Naive thymus-derived CD4-positive, alpha-beta T cell (primary cell): ENCODE data around the gene MED9. TPM values are rescaled to one million over a fixed set of nuclear protein-coding genes. Genes with fewer than 3 reads are reported as not detected.

Experiments
- ATAC-seq: fragments of 150-1000 bp; cut with Tn5 transposase; 2 replicates; pipeline ENCODE4 v1.10.0; 2021; ENCODE audit warnings: mild to moderate bottlenecking, moderate library complexity
- CTCF ChIA-PET: fragments of 350-600 bp; sonication (Branson Sonifier 250); formaldehyde crosslinking; loops from one replicate; lab custom pipeline; 2021; ENCODE audit warnings: antibody characterized with exemption; lab: Charles Lee
- POLR2A ChIA-PET: fragments of 350-600 bp; sonication (Branson Sonifier 250); formaldehyde crosslinking; loops from one replicate; lab custom pipeline; 2021; ENCODE audit warnings: antibody characterized with exemption, inconsistent platforms; lab: Charles Lee
- DNase-seq, 9 donors: peaks; one replicate each; pipeline versions ENCODE4 v3.0.0 to v3.0.0-alpha.2; 2020 to 2022; ENCODE audit warnings: mixed read lengths in 1 of 9
- H3K27ac ChIP-seq: one replicate; pipeline ENCODE4 v1.7.0; 2013; ENCODE audit warnings: mild to moderate bottlenecking, low read depth, low read length, moderate library complexity
- H3K27me3 ChIP-seq, 2 donors: one replicate each; pipeline ENCODE4 v1.7.0; 2013; ENCODE audit warnings: low read length in 2 of 2, mild to moderate bottlenecking in 2 of 2, moderate library complexity in 2 of 2; ENCODE audit not compliant: control insufficient read depth in 2 of 2, insufficient read depth in 2 of 2
- H3K36me3 ChIP-seq, 3 experiments: 1 replicate in 2 of 3; 2 replicates in 1 of 3; pipeline ENCODE4 v1.7.0; 2013; ENCODE audit warnings: low read length in 3 of 3, mild to moderate bottlenecking in 3 of 3, moderate library complexity in 1 of 3; ENCODE audit not compliant: insufficient read depth in 3 of 3, control insufficient read depth in 2 of 3
- H3K4me1 ChIP-seq, 2 donors: one replicate each; pipeline ENCODE4 v1.7.0; 2013; ENCODE audit warnings: low read length in 2 of 2, mild to moderate bottlenecking in 2 of 2, moderate library complexity in 1 of 2; ENCODE audit not compliant: control insufficient read depth in 2 of 2, insufficient read depth in 2 of 2
- H3K4me3 ChIP-seq: 2 replicates; pipeline ENCODE4 v1.7.0; 2013; ENCODE audit warnings: mild to moderate bottlenecking, low read length
- H3K9me3 ChIP-seq, 3 experiments: 1 replicate in 2 of 3; 2 replicates in 1 of 3; pipeline ENCODE4 v1.7.0; 2013; ENCODE audit warnings: low read length in 3 of 3; ENCODE audit not compliant: control insufficient read depth in 2 of 3
- H3K27ac Mint-ChIP-seq, 9 donors: one replicate each; pipeline ENCODE4 v1.8.0; 2020 to 2022; ENCODE audit warnings: mixed read lengths in 9 of 9, mild to moderate bottlenecking in 8 of 9, moderate library complexity in 5 of 9, inconsistent platforms in 2 of 9
- H3K27me3 Mint-ChIP-seq, 5 donors: one replicate each; pipeline ENCODE4 v1.8.0; 2021 to 2022; ENCODE audit warnings: mixed read lengths in 5 of 5, mild to moderate bottlenecking in 1 of 5
- H3K36me3 Mint-ChIP-seq, 5 donors: one replicate each; pipeline ENCODE4 v1.8.0; 2020 to 2022; ENCODE audit warnings: mixed read lengths in 5 of 5, mild to moderate bottlenecking in 3 of 5, inconsistent platforms in 1 of 5
- H3K4me1 Mint-ChIP-seq, 7 donors: one replicate each; pipeline ENCODE4 v1.8.0; 2020 to 2022; ENCODE audit warnings: mixed read lengths in 7 of 7, mild to moderate bottlenecking in 3 of 7, inconsistent platforms in 1 of 7
- H3K4me3 Mint-ChIP-seq, 10 donors: one replicate each; pipeline ENCODE4 v1.8.0; 2020 to 2022; ENCODE audit warnings: mild to moderate bottlenecking in 10 of 10, mixed read lengths in 10 of 10, moderate library complexity in 6 of 10, inconsistent platforms in 2 of 10
- H3K9me3 Mint-ChIP-seq, 11 donors: one replicate each; pipeline ENCODE4 v1.8.0; 2020 to 2022; ENCODE audit warnings: mixed read lengths in 11 of 11, mild to moderate bottlenecking in 4 of 11, inconsistent platforms in 1 of 11, moderate library complexity in 1 of 11
- intact Hi-C, 2 donors: fragments of 100-400 bp; cut with micrococcal nuclease; formaldehyde crosslinking; loops; one replicate each; pipeline ENCODE4 v1.15.1; 2023
- polyA plus RNA-seq, 2 donors: library from polyadenylated mRNA; unstranded; fragments of 300-500 nt; fragmentation: Illumina TruSeq; gene quantifications; one replicate each; pipeline ENCODE4 v1.2.3, GENCODE V29; 2021
- total RNA-seq, 6 experiments: library from RNA in 5 of 6; stranded (reverse) in 5 of 6; gene quantifications; 1 replicate in 5 of 6; 2 replicates in 1 of 6; pipeline ENCODE4 v1.2.3 and lab custom pipeline; 2021 to 2026

The MED9 gene
- total and polyA plus RNA-seq, 7 experiments from 2014 or later: 14.0 to 24.1 (median 17.2) TPM

GRCh38 chr17:17541640-17542001 lies 64.8 kb downstream of the MED9 start:
- no peak overlapping the region for H3K4me3 ChIP-seq
- Mint-ChIP-seq H3K27ac (no peak overlapping the region), H3K9me3 (no peaks in the 10 kb centered on the region), H3K36me3 (peaks cover 0 to 3% (median 0%) of the 10 kb centered on the region in 5 donors), H3K4me3 (no peak overlapping the region), H3K4me1 (peaks cover 0 to 3% (median 0%) of the 10 kb centered on the region in 7 donors), H3K27me3 (no peaks in the 10 kb centered on the region)
- no peak overlapping the region for H3K27ac ChIP-seq
- DNase-seq (no peak), ATAC-seq (no peak)
- POLR2A ChIA-PET: no interaction called here
- H3K36me3 ChIP-seq: no peaks in the 10 kb centered on the region
- no peaks in the 10 kb centered on the region for H3K4me1 ChIP-seq
- no peaks in the 10 kb centered on the region for H3K9me3 ChIP-seq
- intact Hi-C loops: no loop called here
- H3K27me3 ChIP-seq: no peaks in the 10 kb centered on the region
- CTCF ChIA-PET: interaction anchor here (0.5 kb wide), 1 partner anchor 73 kb away, joined by 3 read pairs; no protein-coding TSS in a partner anchor

Other genes with a start within 250 kb of the MED9 start
- gene FLCN, start 239.8 kb upstream of the MED9 start, total RNA-seq: 10 to 100 TPM; 39.4 to 94.7 (median 66.9) TPM
- 1 to 10 TPM; 4.7 to 6.6 TPM for gene FLCN, start 239.8 kb upstream of the MED9 start, polyA plus RNA-seq
- 10 to 100 TPM; 44.7 to 98.7 (median 69.4) TPM for gene COPS3, start 195.8 kb upstream of the MED9 start, total RNA-seq
- gene COPS3, start 195.8 kb upstream of the MED9 start, polyA plus RNA-seq: 10 to 100 TPM; 76.5 to 86.3 TPM
- 1 to 10 TPM; 2.9 to 6.3 (median 3.5) TPM for gene NT5M, start 173.6 kb upstream of the MED9 start, total RNA-seq
- 1 to 10 TPM in 1 of 2 donors, under 1 TPM in 1; 0.85 to 4.4 TPM for gene NT5M, start 173.6 kb upstream of the MED9 start, polyA plus RNA-seq
- 1 to 10 TPM in 3 of 5 experiments, under 1 TPM in 2; 0.35 to 2.5 (median 1.0) TPM for gene RASD1, start 19.4 kb downstream of the MED9 start, total RNA-seq
- not detected for gene RASD1, start 19.4 kb downstream of the MED9 start, polyA plus RNA-seq
- gene PEMT, start 114.7 kb downstream of the MED9 start, total RNA-seq: 10 to 100 TPM in 4 of 5 experiments, 1 to 10 TPM in 1; 9.5 to 15.0 (median 12.1) TPM
- 10 to 100 TPM; 22.7 to 34.1 TPM for gene PEMT, start 114.7 kb downstream of the MED9 start, polyA plus RNA-seq
- gene RAI1, start 204.5 kb downstream of the MED9 start, total RNA-seq: 10 to 100 TPM; 20.1 to 46.2 (median 23.6) TPM
- 1 to 10 TPM; 2.0 to 4.0 TPM for gene RAI1, start 204.5 kb downstream of the MED9 start, polyA plus RNA-seq